GM21529 (cell line): ENCODE data around the gene TPP2.

Experiments
- ATAC-seq: cut with Tn5 transposase; IDR thresholded peaks from one replicate; pipeline ENCODE4 v1.9.1; 2021; ENCODE audit not compliant: unreplicated experiment

The TPP2 gene

GRCh38 chr13:102651892-102652291 lies 55.1 kb downstream of the TPP2 start:
- ATAC-seq: no peak

- ATAC-seq: no peak
These were observed 58.0 kb downstream of the TPP2 start for GRCh38 chr13:102654756-102655155.

GRCh38 chr13:102657630-102658029 lies 60.8 kb downstream of the TPP2 start:
- ATAC-seq: no peak

GRCh38 chr13:102658660-102659059 lies 61.9 kb downstream of the TPP2 start:
- no peak for ATAC-seq

- ATAC-seq: no peak
These were observed 62.5 kb downstream of the TPP2 start for GRCh38 chr13:102659168-102659713.

GRCh38 chr13:102667023-102667422 lies 70.2 kb downstream of the TPP2 start:
- no peak for ATAC-seq

GRCh38 chr13:102667911-102668310 lies 71.1 kb downstream of the TPP2 start:
- ATAC-seq: no peak

GRCh38 chr13:102670130-102670529 lies 73.3 kb downstream of the TPP2 start:
- no peak for ATAC-seq

GRCh38 chr13:102675115-102675514 lies 78.3 kb downstream of the TPP2 start:
- no peak for ATAC-seq

- ATAC-seq: no peak
These were observed 80.3 kb downstream of the TPP2 start for GRCh38 chr13:102677122-102677521.

GRCh38 chr13:102678339-102679107 lies 81.7 kb downstream of the TPP2 start:
- no peak for ATAC-seq

- no peak for ATAC-seq
These were observed 82.8 kb downstream of the TPP2 start for GRCh38 chr13:102679449-102680132.

GRCh38 chr13:102680133-102680717 lies 83.4 kb downstream of the TPP2 start:
- peak; percentile 13 for ATAC-seq

- ATAC-seq: peak; percentile 41
These were observed 84.3 kb downstream of the TPP2 start for GRCh38 chr13:102680842-102681740.

GRCh38 chr13:102682211-102682610 lies 85.4 kb downstream of the TPP2 start:
- ATAC-seq: no peak

GRCh38 chr13:102682727-102683126 lies 85.9 kb downstream of the TPP2 start:
- no peak for ATAC-seq

GRCh38 chr13:102683637-102684036 lies 86.9 kb downstream of the TPP2 start:
- ATAC-seq: no peak

- ATAC-seq: no peak
These were observed 89.2 kb downstream of the TPP2 start for GRCh38 chr13:102686024-102686423.

- ATAC-seq: no peak
These were observed 90.7 kb downstream of the TPP2 start for GRCh38 chr13:102687520-102687919.

- ATAC-seq: no peak
These were observed 91.7 kb downstream of the TPP2 start for GRCh38 chr13:102688306-102688973.
